Stimulated activated naive CD8-positive, alpha-beta T cell treated with anti-CD3 and anti-CD28 coated beads, Interleukin-15, Interleukin-2, amounts not matched to agents 100 ng/mL and 50 ng/mL, for 24 hours (primary cell): ENCODE measurements around the gene SPAG17.

Source experiments
- H3K27ac Mint-ChIP-seq: one replicate; pipeline ENCODE4 v1.8.0; 2021; ENCODE audit warnings: mild to moderate bottlenecking, mixed read lengths
- H3K27me3 Mint-ChIP-seq: one replicate; pipeline ENCODE4 v1.8.0; 2021; ENCODE audit warnings: mixed read lengths
- H3K36me3 Mint-ChIP-seq: one replicate; pipeline ENCODE4 v1.8.0; 2021; ENCODE audit warnings: low read depth, mixed read lengths
- H3K4me1 Mint-ChIP-seq: one replicate; pipeline ENCODE4 v1.8.0; 2021; ENCODE audit warnings: low read depth, mixed read lengths
- H3K4me3 Mint-ChIP-seq: one replicate; pipeline ENCODE4 v1.8.0; 2021; ENCODE audit warnings: mild to moderate bottlenecking, mixed read lengths
- H3K9me3 Mint-ChIP-seq: one replicate; pipeline ENCODE4 v1.8.0; 2021; ENCODE audit warnings: mixed read lengths

Gene SPAG17

DNA sequence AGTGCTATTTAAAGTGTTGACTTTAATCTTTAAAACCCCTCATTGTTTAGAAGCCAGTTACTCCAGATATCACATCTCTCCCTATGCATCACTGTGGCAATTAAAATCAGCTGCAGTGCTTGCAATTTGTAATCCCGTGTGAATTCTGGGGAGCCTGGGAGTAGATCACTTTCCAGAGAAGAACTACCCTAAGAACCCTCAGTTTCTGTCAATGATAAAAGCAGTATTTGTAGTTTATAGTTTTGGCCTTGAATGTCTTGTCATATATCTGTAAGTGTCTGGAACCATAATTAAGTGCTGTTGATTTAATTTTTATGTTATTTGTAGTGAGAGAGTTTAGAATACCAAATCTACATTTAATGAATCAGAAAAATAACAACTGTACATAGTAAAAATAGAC, 5.5 kb upstream of the SPAG17 start:
- peaks cover 1% of the 10 kb centered on the region for H3K4me1 Mint-ChIP-seq
- peaks cover 19% of the 10 kb centered on the region for H3K9me3 Mint-ChIP-seq
- peaks cover 5% of the 10 kb centered on the region for H3K27me3 Mint-ChIP-seq
- no peak overlapping the region for H3K27ac Mint-ChIP-seq
- no peaks in the 10 kb centered on the region for H3K36me3 Mint-ChIP-seq
- no peak overlapping the region for H3K4me3 Mint-ChIP-seq

DNA sequence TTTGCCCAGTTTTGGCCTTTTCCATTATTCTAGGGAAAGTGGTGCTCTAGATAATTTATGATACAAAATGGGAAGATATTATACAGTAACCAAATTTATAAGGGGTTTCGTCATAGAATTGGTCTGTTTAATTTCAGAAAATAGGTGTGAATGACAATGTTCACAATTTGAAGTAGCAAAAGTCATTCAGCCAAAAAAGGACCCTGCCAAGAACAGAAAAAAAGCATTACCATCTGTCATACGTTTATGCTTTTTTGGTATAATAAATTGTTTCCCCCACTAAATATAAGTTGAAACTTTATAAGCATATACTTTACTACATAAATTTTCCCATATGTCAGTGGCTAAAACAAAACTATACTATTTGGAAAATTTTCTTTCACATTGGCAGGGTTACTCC, 4.5 kb upstream of the SPAG17 start:
- no peak overlapping the region for H3K4me3 Mint-ChIP-seq
- H3K27me3 Mint-ChIP-seq: peaks cover 13% of the 10 kb centered on the region
- H3K9me3 Mint-ChIP-seq: peaks cover 21% of the 10 kb centered on the region
- no peak overlapping the region for H3K27ac Mint-ChIP-seq
- peaks cover 6% of the 10 kb centered on the region for H3K4me1 Mint-ChIP-seq
- H3K36me3 Mint-ChIP-seq: no peaks in the 10 kb centered on the region

DNA sequence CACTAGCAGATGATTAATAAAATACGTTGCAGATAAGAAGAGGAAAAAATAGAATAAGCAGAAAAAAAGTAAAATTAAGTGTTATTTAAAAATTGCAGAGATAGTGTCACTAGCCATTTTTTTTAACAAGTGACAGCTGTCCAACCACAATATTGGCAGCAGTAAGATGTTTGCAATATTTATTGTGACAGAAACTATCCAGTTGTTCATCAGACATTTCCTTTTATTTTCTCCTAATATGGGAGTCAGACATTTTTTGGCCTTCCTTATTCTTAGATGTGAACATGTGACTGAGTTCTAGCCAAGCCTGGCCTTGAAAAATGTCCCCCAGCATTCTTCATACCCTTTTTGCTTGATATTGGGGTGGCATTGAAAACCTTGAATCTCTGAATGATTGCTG, 3.4 kb upstream of the SPAG17 start:
- Mint-ChIP-seq H3K27ac (no peak overlapping the region), H3K4me1 (peaks cover 6% of the 10 kb centered on the region), H3K4me3 (no peak overlapping the region), H3K9me3 (peaks cover 19% of the 10 kb centered on the region), H3K36me3 (no peaks in the 10 kb centered on the region), H3K27me3 (peaks cover 14% of the 10 kb centered on the region)

DNA sequence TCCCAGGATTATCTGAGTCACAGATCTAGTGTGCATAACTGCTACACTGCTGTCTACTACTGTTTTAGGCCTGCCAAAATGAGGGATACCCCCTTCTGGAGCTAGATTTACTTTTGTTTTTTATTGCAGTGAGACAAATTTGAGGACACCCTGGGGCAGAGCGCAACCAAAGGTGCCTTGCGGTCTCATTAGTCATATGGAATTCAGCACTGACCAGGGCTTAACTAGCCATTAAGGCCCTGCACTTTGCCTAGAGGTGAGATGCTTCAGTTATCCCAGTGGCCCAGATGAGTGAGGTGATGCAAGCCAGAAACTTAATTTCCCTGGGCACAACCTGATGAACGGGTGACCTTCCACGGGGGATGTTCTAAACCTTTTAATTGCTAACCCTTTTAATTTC, 998 bp upstream of the SPAG17 start:
- H3K36me3 Mint-ChIP-seq: no peaks in the 10 kb centered on the region

DNA sequence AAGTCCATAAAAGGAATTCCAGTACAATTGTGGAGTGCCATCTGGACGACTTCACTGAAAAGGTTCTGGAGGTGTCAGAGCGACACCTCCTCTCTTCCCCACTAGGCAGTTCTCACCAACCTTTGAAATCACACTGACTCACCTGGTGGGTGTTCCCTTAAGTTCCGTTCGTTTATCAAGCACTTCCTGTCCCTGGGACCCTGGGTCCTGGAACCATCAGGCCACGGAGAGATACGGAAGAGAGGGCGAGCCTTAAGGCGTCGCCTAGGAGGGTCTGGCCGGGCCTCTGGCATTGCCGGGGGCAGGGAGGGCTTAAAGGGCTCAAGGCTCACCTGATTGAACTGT, 317 bp downstream of the SPAG17 start:
- H3K27ac Mint-ChIP-seq: no peak overlapping the region
- peaks cover 11% of the 10 kb centered on the region for H3K9me3 Mint-ChIP-seq
- H3K36me3 Mint-ChIP-seq: no peaks in the 10 kb centered on the region
- H3K27me3 Mint-ChIP-seq: peaks cover 14% of the 10 kb centered on the region
- H3K4me1 Mint-ChIP-seq: peaks cover 6% of the 10 kb centered on the region
- H3K4me3 Mint-ChIP-seq: no peak overlapping the region

More for the DNA sequence above, 998 bp upstream of the SPAG17 start:
- Mint-ChIP-seq H3K27ac (no peak overlapping the region), H3K27me3 (peaks cover 14% of the 10 kb centered on the region), H3K4me1 (peaks cover 6% of the 10 kb centered on the region), H3K4me3 (no peak overlapping the region), H3K9me3 (peaks cover 11% of the 10 kb centered on the region)

DNA sequence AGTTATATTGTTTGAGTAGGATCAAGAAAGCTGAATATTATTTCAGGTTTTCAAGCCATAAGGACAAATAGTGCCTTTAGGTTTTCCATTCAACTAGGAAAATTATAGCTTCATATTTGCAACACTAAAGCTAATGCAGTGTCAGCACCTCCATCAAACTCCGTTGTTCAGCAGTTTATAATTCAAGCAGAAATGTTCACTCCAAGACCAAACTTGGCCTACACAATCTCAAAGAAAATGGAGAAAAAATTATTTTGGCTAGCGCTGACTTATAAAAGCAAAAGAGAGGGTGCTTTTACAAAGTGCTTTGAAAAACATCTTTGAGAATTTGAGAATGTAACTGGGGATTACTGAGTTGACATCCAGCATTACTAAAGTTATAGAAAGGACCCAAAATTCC, 1.4 kb downstream of the SPAG17 start:
- Mint-ChIP-seq H3K4me1 (peaks cover 6% of the 10 kb centered on the region), H3K27ac (no peak overlapping the region), H3K36me3 (no peaks in the 10 kb centered on the region), H3K9me3 (peaks cover 11% of the 10 kb centered on the region), H3K27me3 (peaks cover 14% of the 10 kb centered on the region), H3K4me3 (no peak overlapping the region)

DNA sequence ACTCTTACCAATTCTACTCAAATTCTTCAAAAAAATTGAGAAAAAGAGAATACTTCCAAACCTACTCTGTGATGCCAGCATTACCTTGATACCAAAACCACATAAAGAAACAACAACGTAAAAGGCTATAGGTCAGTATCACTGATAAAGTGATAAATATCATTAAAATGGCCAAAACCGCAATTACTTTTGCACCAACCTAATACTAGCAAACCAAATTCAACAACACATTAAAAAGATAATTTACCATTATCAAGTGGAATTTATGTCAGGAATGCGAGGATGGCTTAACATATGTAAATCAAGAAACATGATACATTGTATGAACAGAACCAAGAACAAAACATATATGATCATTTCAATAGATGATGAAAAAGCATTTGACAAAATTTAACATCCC, 7.0 kb downstream of the SPAG17 start:
- Mint-ChIP-seq H3K36me3 (no peaks in the 10 kb centered on the region), H3K9me3 (peaks cover 8% of the 10 kb centered on the region), H3K27ac (no peak overlapping the region), H3K4me1 (no peaks in the 10 kb centered on the region), H3K4me3 (no peak overlapping the region), H3K27me3 (no peaks in the 10 kb centered on the region)

DNA sequence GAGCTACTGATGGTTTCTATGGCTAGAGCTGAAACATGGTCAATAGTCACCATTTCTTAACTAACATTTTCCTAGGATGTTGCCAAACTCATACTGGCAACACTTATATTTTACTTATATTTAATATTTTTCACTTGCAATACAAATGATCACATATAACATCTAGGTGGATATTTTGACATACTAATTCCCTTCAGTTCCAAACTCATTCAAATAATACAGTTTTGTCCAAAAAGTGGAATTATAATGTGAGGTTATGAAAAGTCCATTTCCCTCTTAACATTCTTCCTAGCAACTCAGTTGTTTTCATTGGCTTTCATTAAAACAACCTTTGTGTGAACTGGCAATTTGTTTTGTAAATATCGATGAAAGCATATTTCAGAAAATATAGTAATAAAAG, 16.0 kb downstream of the SPAG17 start:
- no peaks in the 10 kb centered on the region for H3K36me3 Mint-ChIP-seq
- H3K4me3 Mint-ChIP-seq: no peak overlapping the region
- no peaks in the 10 kb centered on the region for H3K4me1 Mint-ChIP-seq
- H3K27ac Mint-ChIP-seq: no peak overlapping the region
- H3K27me3 Mint-ChIP-seq: no peaks in the 10 kb centered on the region
- H3K9me3 Mint-ChIP-seq: peaks cover under 1% of the 10 kb centered on the region

DNA sequence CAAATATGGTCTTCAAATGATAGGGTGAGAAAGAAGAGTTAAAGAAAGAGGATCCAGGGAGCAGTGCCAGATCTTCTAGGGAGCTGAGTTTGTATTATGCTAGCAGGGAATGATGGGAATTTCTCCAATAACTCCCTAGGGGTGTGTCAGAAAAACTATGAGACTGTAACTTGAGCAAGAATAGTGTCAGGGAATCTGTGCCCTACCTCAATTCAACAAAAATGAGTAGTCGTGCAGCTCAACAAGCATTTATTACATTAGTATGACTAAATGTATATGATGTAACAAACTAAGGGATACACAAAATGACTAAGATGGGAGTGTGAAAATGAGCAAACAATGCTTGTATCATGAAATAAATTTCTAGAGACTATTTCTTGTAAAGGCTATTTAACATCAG, 24.2 kb downstream of the SPAG17 start:
- peaks cover 3% of the 10 kb centered on the region for H3K27me3 Mint-ChIP-seq
- H3K27ac Mint-ChIP-seq: no peak overlapping the region
- H3K36me3 Mint-ChIP-seq: no peaks in the 10 kb centered on the region
- H3K4me1 Mint-ChIP-seq: no peaks in the 10 kb centered on the region
- no peak overlapping the region for H3K4me3 Mint-ChIP-seq
- H3K9me3 Mint-ChIP-seq: no peaks in the 10 kb centered on the region

DNA sequence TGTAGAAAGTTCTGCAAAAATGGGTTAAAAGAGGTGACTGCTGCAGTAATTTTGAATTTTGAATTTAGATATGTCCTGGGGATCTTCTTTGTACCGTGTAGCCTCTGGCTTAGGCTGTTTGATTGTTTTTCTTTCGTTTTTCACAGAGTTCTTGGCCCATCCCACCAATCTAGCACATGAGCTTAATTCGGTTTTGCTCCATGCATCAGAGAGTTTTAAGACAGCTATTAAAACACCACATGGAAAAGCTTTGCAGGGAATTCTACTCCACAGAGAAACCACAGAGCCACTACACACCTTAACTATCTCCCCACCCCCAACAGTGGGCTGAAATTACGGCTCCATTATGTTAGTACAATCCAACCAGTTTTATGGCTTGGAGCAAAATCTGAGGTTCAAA, 25.5 kb downstream of the SPAG17 start:
- H3K27me3 Mint-ChIP-seq: peaks cover 3% of the 10 kb centered on the region
- no peak overlapping the region for H3K27ac Mint-ChIP-seq
- no peak overlapping the region for H3K4me3 Mint-ChIP-seq
- no peaks in the 10 kb centered on the region for H3K9me3 Mint-ChIP-seq
- H3K4me1 Mint-ChIP-seq: no peaks in the 10 kb centered on the region
- H3K36me3 Mint-ChIP-seq: no peaks in the 10 kb centered on the region

DNA sequence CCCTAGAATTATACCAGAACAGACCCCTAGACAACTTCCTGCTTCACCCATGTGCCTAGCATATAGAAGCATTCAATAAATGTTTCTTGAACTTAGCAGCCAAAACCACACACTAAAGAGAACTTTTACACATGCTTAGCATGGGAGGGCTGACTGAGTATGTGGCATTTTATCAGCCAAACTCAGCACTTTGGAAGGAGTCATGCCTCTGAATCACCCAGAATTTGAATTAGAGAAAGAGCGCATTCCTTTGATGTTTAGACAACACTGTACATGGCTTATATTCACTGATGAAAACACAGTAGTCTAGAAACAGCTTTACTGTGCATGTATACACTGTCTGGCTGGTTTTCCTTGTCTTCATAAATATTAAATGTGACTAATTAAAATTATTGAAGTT, 26.1 kb downstream of the SPAG17 start:
- Mint-ChIP-seq H3K27me3 (peaks cover 3% of the 10 kb centered on the region), H3K4me3 (no peak overlapping the region), H3K4me1 (no peaks in the 10 kb centered on the region), H3K36me3 (no peaks in the 10 kb centered on the region), H3K27ac (no peak overlapping the region), H3K9me3 (no peaks in the 10 kb centered on the region)

DNA sequence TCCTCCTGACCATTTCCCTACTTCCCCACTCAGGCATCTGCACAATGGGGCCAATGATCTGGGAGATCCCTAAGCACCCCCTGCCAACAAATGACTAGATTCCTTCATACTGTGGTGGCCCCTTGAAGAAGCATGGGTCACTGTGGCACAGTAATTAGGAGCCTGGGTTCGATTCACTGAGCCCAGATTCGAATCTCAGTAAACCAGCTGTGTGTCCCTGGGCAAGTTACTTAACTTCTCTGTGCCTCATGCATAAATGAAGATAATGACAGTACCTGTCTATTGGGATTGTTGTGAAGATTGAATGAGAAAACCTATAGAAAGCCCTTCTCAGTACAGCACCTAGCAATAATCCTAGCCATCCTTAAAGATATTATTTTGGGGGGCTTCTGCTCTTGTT, 27.5 kb downstream of the SPAG17 start:
- no peaks in the 10 kb centered on the region for H3K9me3 Mint-ChIP-seq
- no peaks in the 10 kb centered on the region for H3K4me1 Mint-ChIP-seq
- no peak overlapping the region for H3K4me3 Mint-ChIP-seq
- no peaks in the 10 kb centered on the region for H3K36me3 Mint-ChIP-seq
- H3K27ac Mint-ChIP-seq: no peak overlapping the region
- H3K27me3 Mint-ChIP-seq: peaks cover 3% of the 10 kb centered on the region

DNA sequence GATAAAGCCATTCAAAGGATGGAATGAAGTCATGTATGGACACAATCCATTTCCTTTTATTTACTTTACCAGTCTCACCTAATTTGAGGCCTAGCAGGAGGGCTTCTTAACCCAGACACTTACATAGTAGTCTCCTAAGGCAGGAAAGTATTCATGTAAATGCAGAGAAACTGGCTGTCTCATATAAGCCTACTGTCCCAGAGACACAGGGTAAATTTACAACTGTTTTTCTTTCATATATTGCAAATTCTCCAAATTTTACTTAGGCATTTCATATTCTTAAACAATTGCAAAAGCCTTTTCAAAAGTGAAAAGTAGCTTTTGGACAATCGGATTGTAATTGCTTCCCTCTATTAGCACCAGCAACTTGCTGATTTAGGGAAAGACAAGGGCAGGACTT, 29.9 kb downstream of the SPAG17 start:
- Mint-ChIP-seq H3K27me3 (no peaks in the 10 kb centered on the region), H3K4me3 (no peak overlapping the region), H3K27ac (no peak overlapping the region), H3K36me3 (no peaks in the 10 kb centered on the region), H3K4me1 (no peaks in the 10 kb centered on the region), H3K9me3 (no peaks in the 10 kb centered on the region)

DNA sequence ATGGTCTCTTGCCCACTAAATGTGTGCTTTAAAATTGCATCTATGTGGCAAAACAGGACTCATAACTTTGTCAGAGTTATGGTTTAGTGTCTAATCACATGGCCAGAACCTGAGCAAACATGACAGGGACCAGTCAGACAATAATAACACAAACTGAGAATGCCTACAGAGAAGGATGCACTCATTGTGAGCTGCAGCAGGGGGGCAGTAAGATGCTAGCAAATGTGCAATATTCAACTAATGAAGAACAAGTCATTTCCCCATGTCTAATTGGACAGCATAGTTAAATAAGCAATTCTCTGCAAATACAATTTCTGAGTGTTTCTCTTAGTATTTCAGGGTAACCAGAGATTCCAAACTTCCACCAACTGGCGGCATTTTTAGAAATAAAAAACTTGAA, 30.8 kb downstream of the SPAG17 start:
- Mint-ChIP-seq H3K4me1 (no peaks in the 10 kb centered on the region), H3K27me3 (no peaks in the 10 kb centered on the region), H3K4me3 (no peak overlapping the region), H3K27ac (no peak overlapping the region), H3K9me3 (no peaks in the 10 kb centered on the region), H3K36me3 (no peaks in the 10 kb centered on the region)

DNA sequence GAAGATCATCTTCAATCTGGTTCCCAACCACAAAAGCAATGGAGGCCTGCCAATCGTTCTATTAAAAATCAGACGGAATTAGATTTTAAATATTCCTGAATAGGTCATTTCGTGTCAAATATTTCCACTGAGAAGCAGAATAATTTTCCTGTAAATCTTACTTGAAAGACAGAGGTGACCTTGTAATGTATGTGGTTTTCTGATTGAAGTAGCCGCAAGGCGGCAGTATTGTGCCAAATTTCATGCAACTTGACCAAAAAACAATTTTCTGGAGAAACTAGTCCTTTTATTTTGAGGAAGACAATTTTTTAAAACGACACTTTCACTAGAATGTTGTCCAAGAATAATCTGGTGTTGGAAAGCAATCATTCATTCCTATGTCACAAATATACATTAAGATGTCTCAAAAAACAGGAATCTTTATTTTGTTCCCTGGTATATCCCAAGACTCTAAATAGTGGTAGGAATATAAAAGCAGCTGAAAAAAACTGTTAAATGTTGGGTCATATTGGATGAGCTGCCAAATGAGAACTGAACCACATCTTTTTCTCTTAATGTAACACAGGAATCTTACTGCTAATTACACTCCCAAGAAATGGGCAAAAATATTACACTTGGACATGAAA, 33.6 kb downstream of the SPAG17 start:
- Mint-ChIP-seq H3K27me3 (no peaks in the 10 kb centered on the region), H3K36me3 (no peaks in the 10 kb centered on the region), H3K27ac (no peak overlapping the region), H3K4me1 (no peaks in the 10 kb centered on the region), H3K4me3 (no peak overlapping the region), H3K9me3 (no peaks in the 10 kb centered on the region)

DNA sequence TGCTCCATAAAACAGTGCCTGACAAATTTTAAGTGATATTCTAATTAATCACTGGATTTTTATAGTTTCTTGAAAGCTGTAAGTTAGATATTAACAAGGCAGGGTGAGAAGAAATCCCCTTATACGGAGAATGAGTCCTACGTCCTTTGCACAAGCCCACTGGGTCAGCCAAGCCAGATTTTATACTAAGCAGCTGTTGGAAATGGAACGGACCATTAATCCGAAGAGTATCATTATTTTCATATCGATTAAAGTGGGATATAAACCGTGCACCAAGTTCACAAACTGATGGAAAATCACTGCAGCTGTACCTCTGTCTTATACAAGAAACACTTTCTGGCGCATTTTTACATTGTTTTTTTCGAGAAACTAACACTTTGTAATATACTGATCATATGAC, 35.2 kb downstream of the SPAG17 start:
- Mint-ChIP-seq H3K36me3 (no peaks in the 10 kb centered on the region), H3K4me1 (no peaks in the 10 kb centered on the region), H3K4me3 (no peak overlapping the region), H3K27ac (no peak overlapping the region), H3K9me3 (no peaks in the 10 kb centered on the region), H3K27me3 (no peaks in the 10 kb centered on the region)
